Hindlimb muscle (tissue), 1 donor: ENCODE measurements around the gene GGPS1. TPM values are rescaled to one million over a fixed set of nuclear protein-coding genes. Genes with fewer than 3 reads are reported as not detected.
"Not testable (repeated sequence)": the region's sequence is repeated elsewhere in the genome, so short reads cannot be mapped to it uniquely, and the experiment has no call there.

Source experiments
- DNase-seq: peaks from one replicate; pipeline ENCODE4 v3.0.0-alpha.2; 2013
- polyA plus RNA-seq: library from polyadenylated mRNA; unstranded; fragments of 120-200 nt; gene quantifications from one replicate; pipeline ENCODE4 v1.2.1, GENCODE V29; 2013; ENCODE audit not compliant: insufficient read length

GGPS1 gene
- polyA plus RNA-seq, 1 donor, result 36.8 TPM

- no peak for DNase-seq
Measured at GRCh38 chr1:235304549-235305451, 23.6 kb upstream of the GGPS1 start.

DNA sequence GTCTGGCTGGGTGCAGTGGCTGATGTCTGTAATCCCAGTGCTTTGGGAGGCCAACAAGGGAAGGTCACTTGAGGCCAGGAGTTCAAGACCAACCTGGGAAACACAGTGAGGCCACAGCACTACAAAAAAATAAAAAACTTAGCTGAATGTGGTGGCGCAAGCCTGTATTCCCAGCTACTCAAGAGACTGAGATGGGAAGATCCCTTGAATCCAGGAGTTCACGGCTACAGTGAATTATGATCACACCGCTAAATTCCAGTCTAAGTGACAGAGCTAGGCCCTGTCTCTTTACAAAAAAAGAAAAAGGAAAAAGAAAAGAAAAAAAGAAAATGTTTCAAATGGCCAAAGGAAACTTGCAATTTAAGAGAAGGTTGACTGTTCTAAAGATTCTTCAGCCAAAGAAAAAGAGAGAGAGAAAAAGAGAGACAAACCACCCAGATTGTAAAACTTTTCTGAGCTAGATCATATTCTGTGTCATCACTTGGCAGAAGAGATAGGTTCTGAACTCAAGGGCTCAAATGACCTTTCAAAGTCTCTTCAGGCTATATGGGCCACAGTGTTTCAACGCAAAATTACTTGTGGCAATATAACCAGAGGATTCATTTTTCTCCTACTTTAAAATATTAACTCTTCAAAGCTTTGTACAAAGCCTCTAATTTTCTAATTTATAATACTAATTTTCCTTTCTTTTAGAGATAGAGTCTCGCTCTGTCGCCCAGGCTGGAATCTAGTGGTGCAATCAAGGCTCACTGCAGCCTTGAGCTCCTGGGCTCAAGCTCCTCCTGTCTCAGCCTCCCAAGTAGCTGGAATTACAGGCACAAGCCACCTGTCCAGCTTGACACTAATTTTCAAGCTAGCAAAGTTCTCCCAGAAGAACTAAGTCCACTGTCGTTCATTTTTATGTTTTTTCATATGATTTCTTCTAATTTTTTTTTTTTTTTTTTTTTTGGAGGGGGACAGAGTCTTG is 20.9 kb upstream of the GGPS1 start:
- DNase-seq, result no peak

DNA sequence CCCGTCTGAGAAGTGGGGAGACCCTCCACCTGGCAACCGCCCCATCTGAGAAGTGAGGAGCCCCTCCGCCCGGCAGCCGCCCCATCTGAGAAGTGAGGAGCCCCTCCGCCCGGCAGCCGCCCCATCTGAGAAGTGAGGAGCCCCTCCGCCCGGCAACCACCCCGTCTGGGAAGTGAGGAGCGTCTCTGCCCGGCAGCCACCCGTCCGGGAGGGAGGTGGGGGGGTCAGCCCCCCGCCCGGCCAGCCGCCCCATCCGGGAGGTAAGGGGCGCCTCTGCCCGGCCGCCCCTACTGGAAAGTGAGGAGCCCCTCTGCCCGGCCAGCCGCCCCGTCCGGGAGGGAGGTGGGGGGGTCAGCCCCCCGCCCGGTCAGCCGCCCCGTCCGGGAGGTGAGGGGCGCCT is 19.2 kb upstream of the GGPS1 start:
- DNase-seq, result not testable (repeated sequence)

GRCh38 chr1:235313262-235313661 is 15.1 kb upstream of the GGPS1 start:
- DNase-seq, result no peak

DNA sequence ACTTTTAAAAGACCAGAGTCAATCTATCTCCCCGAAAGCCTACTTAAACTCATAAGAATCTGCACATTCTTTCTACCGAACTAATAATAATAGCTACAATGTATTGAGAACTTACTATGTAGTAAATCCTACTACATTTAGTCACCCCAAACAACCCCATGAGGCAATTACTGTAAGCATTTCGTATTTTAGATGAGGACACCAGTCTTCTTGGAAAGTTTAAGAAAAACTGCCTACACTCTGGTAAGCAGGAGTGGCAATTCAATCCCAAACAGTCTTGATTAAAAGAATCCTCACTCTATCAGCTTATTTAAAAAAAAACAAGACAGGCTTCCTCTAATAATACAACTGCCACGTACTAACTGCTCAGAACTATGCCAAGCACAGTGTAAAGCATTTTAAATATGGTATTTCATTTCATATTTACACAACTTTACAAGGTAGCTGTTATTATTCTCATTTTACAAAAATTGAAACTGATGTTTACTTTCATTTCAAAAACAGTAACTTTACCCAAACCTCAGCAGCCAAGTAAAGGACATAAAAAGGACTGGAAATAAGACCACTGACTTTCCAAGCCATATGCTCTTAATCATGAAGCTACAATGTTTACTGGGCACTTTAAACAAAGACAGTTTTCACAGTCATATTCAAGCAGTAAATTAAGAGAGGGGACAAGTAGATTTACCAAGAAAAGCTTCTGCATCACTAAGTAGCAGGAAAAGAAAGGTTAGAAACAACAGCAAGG is 14.3 kb upstream of the GGPS1 start:
- DNase-seq, result no peak

- DNase-seq, result no peak
Measured at GRCh38 chr1:235315173-235315572, 13.2 kb upstream of the GGPS1 start.

DNA sequence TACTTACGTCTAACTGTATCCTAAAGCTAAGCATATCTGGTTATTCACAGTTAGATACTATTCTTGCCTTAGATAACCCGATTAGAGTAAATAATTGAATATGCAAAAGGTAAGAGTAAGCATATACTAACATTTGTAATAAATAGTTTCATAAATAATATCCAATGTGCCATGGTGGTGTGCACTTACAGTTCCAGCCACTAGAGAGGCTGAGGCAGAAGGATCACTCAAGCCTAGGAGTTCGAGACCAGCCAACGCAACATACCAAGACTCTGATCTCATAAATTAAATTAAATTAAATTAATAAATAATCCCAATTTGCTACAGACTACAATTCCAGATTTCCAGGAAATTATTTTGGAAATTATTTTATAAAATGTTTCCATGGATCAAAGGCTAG is 12.6 kb upstream of the GGPS1 start:
- DNase-seq, result no peak

DNA sequence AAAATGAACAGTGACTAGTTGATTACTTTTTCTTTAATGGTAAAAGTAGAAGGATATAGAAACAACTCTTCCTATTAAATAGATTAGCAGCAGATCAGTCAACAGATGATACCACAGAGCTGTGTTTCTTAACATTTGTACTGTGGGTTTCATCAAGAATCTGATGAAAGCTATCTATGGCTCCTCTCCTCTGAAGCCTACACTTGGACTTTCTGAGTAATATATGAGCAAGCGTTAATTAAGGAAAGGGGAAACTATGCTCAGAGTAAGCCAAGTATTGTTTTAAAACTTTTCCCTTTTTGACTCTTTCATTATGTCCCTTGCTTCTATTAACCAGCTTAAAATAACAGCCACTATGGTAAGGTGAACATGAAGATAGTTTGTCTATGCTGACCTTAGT is 11.2 kb upstream of the GGPS1 start:
- no peak for DNase-seq

DNA sequence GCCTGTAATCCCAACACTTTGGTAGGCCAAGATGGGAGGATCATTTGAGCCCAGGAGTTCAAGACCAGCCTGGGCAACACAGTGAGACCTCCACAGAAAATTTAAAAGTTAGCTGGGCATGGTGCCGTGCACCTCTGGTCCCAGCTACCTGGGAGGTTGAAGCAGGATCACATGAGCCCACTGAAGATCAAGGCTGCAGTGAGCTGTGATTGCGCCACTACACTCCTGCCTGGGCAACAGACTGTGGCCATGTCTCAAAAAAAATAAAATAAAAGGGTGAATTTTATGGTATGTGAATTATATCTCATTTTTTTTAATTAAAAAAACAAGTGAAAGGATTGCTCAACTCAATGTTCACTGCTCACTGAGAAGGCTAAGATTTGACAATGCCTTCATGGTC is 9.1 kb upstream of the GGPS1 start:
- DNase-seq, result no peak

- DNase-seq, result no peak
Measured at GRCh38 chr1:235320521-235321179, 7.7 kb upstream of the GGPS1 start.

DNA sequence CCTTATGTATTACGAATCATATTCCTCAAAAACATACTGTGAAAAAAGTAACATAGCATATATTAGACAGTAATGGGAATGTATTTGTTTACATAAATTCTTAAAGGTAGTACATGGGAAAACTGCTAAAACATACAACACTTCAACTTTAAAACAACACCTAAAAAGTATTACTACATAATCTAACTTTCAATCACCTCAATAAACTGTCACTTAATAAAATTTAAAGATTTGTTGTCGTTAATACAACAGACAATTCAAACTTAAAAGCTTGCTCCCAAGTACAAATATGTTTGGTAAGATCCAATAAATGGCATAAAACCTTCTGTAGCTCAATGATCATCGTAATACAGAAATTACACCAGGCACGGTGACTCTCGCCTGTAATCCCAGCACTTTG is 4.1 kb upstream of the GGPS1 start:
- no peak for DNase-seq

DNA sequence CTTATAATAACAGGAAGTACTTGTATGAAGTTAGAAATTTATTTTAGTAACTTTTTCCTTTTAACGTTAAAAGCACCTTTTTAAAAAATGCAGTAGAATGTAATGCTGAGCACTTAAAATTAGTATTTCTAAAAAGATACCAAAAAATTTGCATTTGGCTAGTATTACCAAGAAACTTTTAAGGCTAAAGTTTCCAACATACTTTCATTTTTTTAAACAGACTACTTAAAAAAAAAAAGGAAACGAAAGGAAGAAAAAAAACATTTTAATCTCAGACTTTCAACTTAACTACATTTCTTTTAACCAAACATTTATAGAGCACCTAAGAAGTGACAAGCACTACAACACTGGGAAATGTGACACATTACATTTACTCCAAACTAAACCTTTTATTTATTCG is 3.2 kb upstream of the GGPS1 start:
- no peak for DNase-seq

DNA sequence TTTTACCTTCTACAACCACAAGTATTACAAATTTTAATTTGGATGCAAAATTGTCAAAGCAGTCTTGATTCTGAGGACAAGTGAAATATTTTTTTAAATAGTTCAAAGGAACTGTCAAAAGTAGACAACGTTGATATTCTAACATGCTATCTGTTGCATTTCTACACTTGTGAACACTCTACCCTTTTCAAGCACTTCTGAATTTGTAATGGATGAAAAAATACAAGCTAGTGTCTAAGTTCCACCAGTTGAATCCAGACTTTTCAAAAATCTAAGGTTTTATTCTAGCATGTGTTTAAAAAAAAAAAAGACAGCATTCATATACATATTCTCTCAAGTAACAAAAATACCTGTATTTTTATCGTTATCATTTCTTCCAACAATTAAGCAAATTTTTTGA is 2.5 kb upstream of the GGPS1 start:
- no peak for DNase-seq

- peak; percentile 56 for DNase-seq
Measured at GRCh38 chr1:235326719-235327558, 1.4 kb upstream of the GGPS1 start.

GRCh38 chr1:235327559-235328270 is 655 bp upstream of the GGPS1 start, which contains the start of gene ARID4B:
Gene ARID4B, minus strand, starts transcription at chr1:235328179. Its CDS starts 1,260 bp downstream, at chr1:235326919.
- peak; percentile 41 for DNase-seq

DNA sequence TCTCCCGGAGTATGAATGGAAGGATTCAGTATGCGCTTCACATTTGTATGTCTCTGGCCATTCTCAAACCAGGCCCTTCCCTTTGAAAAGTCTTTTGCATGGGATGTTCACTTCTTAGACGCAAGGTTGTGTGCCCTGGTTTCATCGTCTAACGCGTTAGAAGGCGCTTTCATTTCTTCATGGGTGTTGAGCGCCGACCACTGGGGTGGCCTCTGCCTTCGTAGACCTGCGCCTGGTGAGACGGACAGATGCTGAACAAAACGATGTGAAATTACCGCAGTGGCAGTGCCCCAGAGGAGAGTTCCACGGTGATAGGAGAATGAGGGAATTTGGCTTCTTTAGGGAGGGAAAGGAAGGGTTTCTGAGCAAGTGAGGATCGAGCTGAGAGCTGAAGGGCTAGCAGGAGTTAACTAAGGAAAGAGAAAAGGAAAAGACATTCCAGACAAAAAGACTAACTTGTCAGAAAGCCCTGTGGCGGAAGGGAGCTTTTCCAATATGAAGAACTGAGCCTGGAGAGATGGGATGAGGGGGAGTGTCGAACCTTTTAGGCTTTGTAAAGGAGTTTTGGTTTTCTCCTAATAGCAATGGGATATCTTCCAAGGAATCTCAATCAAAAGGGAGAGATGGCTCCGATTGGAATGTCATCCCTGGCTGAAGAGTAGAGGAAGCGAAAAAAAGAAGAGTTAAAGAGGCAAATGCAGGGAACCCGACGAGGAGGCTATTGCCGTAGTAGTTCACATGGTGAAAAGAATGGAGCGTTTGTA is 951 bp downstream of the GGPS1 start:
- DNase-seq, result peak; percentile 17

GRCh38 chr1:235330918-235331285 is 2.5 kb downstream of the GGPS1 start:
- no peak for DNase-seq

DNA sequence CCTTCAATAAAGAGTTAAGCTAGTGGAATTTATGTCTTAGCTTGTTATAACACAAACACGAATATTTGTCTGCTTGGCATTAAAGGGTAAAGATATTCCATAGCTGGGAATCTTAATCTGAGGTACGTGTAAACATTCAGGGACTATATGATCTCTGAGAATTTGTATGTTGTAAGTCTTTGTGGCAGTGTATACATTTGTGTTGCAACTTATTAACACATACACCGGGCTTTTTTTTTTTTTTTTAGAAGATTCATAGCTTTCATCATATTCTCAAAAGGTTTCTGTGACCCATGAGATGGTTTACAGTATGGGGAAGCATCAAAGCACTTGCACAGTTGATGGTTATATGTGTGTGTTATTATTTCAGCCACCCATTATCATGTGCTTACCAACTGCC is 3.0 kb downstream of the GGPS1 start:
- DNase-seq, result no peak

DNA sequence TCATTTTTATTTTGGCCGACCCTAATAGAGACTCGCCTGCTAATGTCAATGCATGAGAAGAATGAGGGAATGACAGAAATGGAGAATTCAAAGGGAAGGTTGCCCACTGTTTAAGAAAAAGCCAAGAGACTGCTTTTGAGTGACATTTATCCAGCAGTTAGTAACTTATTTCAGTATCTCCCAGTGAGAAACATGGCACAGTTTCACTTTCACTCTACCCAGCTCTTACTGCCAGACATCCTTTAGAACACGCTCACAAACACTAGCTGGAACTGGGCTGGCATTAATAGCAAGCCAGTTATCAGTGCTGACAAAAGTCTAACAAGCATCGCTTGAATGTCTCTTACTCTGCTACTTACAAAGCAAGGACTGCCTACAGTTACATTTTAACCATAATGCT is 8.5 kb downstream of the GGPS1 start:
- DNase-seq, result no peak

GRCh38 chr1:235339746-235340145 is 11.4 kb downstream of the GGPS1 start:
- no peak for DNase-seq
